Fibroblast of mammary gland (primary cell): ENCODE data around the gene TXNIP.

Experiments
- DNase-seq: peaks from one replicate; pipeline ENCODE4 v3.0.0-alpha.2; 2010; ENCODE audit warnings: low read depth
- H3K4me3 ChIP-seq: 2 replicates; pipeline ENCODE4 v1.5.1; 2011; ENCODE audit warnings: low read depth, mild to moderate bottlenecking, low read length, moderate library complexity; ENCODE audit not compliant: control insufficient read depth
- CTCF ChIP-seq: conservative IDR thresholded peaks from 2 replicates; pipeline ENCODE4 v1.5.1; 2011; ENCODE audit warnings: low read depth, low read length, inconsistent platforms; ENCODE audit not compliant: control insufficient read depth, insufficient read depth

TXNIP gene

GRCh38 chr1:145978854-145979745 lies 17.3 kb downstream of the TXNIP start:
- peak; percentile 31 for TF ChIP-seq CTCF
- no peak overlapping the region for H3K4me3 ChIP-seq
- DNase-seq, result peak; percentile 100

DNA sequence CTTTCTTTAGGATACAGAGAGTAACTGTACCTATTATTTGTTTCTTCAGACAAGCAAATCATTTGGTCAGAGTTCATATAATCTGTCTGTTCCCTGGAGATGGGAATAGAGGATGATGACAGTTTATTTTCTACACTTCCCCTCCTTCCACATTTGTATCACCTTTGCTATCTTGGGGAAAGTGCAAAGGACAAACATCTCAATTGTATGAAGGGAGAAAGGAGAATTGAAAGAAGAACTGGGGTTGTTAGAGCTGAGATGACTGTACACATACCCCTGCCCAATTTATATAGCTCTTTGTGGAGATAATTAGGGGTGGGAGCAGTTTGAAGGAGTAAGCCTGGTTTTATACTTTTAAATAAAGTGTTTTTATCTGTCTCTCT lies 17.9 kb downstream of the TXNIP start:
- TF ChIP-seq CTCF, result no peak
- H3K4me3 ChIP-seq, result no peak overlapping the region

GRCh38 chr1:145977486-145978470 lies 18.6 kb downstream of the TXNIP start:
- DNase-seq, result peak; percentile 84
- peak; percentile 90 for TF ChIP-seq CTCF
- H3K4me3 ChIP-seq, result no peak overlapping the region

More for the DNA sequence above, 17.9 kb downstream of the TXNIP start:
- DNase-seq, result no peak

DNA sequence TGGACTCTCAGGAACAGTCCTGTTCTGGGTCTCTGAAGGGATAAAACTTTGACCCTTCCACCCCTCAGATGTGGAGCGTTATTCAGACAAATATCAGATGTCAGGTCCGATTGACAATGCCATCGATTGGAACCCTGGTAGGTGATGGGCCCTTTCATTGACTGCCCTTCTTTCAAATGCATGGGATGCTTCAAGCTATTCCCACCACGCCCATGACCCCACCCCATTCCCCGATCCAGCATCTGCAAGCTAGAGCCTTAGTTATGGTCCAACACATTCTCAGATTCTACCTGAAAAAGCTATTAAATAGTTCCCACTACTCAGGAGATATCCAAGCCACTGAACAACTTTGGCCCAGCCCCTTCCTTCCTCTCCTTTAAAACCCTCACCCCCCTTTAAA lies 19.4 kb downstream of the TXNIP start:
- no peak overlapping the region for H3K4me3 ChIP-seq
- no peak for DNase-seq
- TF ChIP-seq CTCF, result no peak

DNA sequence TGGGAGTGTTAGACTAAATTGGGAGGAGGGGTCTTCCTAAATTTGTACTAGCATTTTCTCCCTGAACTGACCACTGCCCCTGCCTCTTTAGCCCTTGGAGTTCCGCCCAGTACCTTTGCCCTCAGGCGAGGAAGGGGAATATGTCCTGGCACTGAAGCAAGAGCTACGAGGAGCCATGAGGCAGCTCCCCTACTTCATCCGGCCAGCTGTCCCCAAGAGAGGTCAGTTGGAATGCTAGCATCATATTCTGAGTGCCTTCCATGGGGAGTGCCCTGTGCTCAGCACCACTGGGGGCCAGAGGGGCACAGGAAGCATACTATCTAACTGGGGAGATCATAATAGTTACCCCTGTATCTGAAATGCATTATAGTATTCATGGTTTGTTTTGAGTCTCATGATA lies 21.2 kb downstream of the TXNIP start:
- no peak for DNase-seq
- no peak for TF ChIP-seq CTCF
- no peak overlapping the region for H3K4me3 ChIP-seq

- no peak for DNase-seq
- TF ChIP-seq CTCF, result no peak
- no peak overlapping the region for H3K4me3 ChIP-seq
These were observed 21.7 kb downstream of the TXNIP start for GRCh38 chr1:145974721-145975120.
